ENCODE results near the gene PARVB. TPM values are rescaled to one million over a fixed set of nuclear protein-coding genes. Genes with fewer than 3 reads are reported as not detected.

The PARVB gene
- polyA plus RNA-seq (2011; rRNA removed): 49.5 and 56.1 TPM in 2 replicates
- polyA minus RNA-seq (2011; rRNA and poly(A)+ RNA removed): 24.5 and 33.9 TPM in 2 replicates

- peak within 1 kb of the TSS; percentile 70 for H3K4me3 ChIP-seq (ENCODE audit: low read depth, low read length)
- ChIA-PET POLR2A (interaction anchor here (0.6 to 0.7 kb wide), 2 partner anchors 10 to 64 kb away, joined by 3 to 6 read pairs; no protein-coding TSS in a partner anchor), CTCF (no interaction called here)
- DNase-seq (ENCODE audit: low read depth, low spot score): no peak
- H3K27me3 ChIP-seq (ENCODE audit: control insufficient read depth, insufficient read depth, low read length): no peaks in the 10 kb centered on the region
- peak within 1 kb of the TSS; percentile 31 for H3K27ac ChIP-seq (ENCODE audit: low read depth, low read length)
- no peaks in the 10 kb centered on the region; the same call in 1 of the 2 replicates for H3K9me3 ChIP-seq (ENCODE audit: control insufficient read depth, insufficient read depth, low read length)
- no peak for TF ChIP-seq CTCF (IDR thresholded peaks at IDR 0.05; ENCODE audit: low read depth, low read length)
Measured at GRCh38 chr22:44024288-44024921, at the start of gene PARVB. PARVB (plus strand) TSS chr22:44024302; CDS start chr22:44024340, 38 bp downstream.

- H3K27me3 ChIP-seq (ENCODE audit: control insufficient read depth, insufficient read depth, low read length): no peaks in the 10 kb centered on the region
- no peak for TF ChIP-seq CTCF (IDR thresholded peaks at IDR 0.05; ENCODE audit: low read depth, low read length)
- CTCF ChIA-PET: no interaction called here
- DNase-seq (ENCODE audit: low read depth, low spot score): no peak
- no peak overlapping the region for H3K27ac ChIP-seq (ENCODE audit: low read depth, low read length)
- POLR2A ChIA-PET: no interaction called here
- no peaks in the 10 kb centered on the region for H3K9me3 ChIP-seq (ENCODE audit: control insufficient read depth, insufficient read depth, low read length)
- no peak overlapping the region for H3K4me3 ChIP-seq (ENCODE audit: low read depth, low read length)
Measured at GRCh38 chr22:43975041-43975440, 49.1 kb upstream of the PARVB start.

GRCh38 chr22:43976861-43977795 is 47.0 kb upstream of the PARVB start:
- no peak for DNase-seq (ENCODE audit: low read depth, low spot score)
- ChIA-PET CTCF (interaction anchor here (2.4 kb wide), 1 partner anchor 16 kb away, joined by 6 read pairs; no protein-coding TSS in a partner anchor), POLR2A (no interaction called here)
- H3K27ac ChIP-seq (ENCODE audit: low read depth, low read length): no peak overlapping the region
- H3K9me3 ChIP-seq (ENCODE audit: control insufficient read depth, insufficient read depth, low read length): no peaks in the 10 kb centered on the region
- TF ChIP-seq CTCF (IDR thresholded peaks at IDR 0.05; ENCODE audit: low read depth, low read length): no peak
- no peak overlapping the region for H3K4me3 ChIP-seq (ENCODE audit: low read depth, low read length)
- no peaks in the 10 kb centered on the region for H3K27me3 ChIP-seq (ENCODE audit: control insufficient read depth, insufficient read depth, low read length)

GRCh38 chr22:43978558-43978957 is 45.5 kb upstream of the PARVB start:
- no peak for DNase-seq (ENCODE audit: low read depth, low spot score)
- CTCF ChIA-PET: interaction anchor here (2.4 kb wide), 1 partner anchor 15 kb away, joined by 6 read pairs; no protein-coding TSS in a partner anchor
- Histone ChIP-seq H3K4me3 (ENCODE audit: low read depth, low read length) (no peak overlapping the region), H3K27ac (ENCODE audit: low read depth, low read length) (no peak overlapping the region), H3K27me3 (ENCODE audit: control insufficient read depth, insufficient read depth, low read length) (no peaks in the 10 kb centered on the region), H3K9me3 (ENCODE audit: control insufficient read depth, insufficient read depth, low read length) (no peaks in the 10 kb centered on the region)
- POLR2A ChIA-PET: no interaction called here
- TF ChIP-seq CTCF (IDR thresholded peaks at IDR 0.05; ENCODE audit: low read depth, low read length): no peak

All from AG04450 (cell line).